ENCODE results near the gene RTL1. TPM values are rescaled to one million over a fixed set of nuclear protein-coding genes. Genes with fewer than 3 reads are reported as not detected.

The RTL1 gene
- total RNA-seq, 2 experiments from 2014 or later: not detected

DNA sequence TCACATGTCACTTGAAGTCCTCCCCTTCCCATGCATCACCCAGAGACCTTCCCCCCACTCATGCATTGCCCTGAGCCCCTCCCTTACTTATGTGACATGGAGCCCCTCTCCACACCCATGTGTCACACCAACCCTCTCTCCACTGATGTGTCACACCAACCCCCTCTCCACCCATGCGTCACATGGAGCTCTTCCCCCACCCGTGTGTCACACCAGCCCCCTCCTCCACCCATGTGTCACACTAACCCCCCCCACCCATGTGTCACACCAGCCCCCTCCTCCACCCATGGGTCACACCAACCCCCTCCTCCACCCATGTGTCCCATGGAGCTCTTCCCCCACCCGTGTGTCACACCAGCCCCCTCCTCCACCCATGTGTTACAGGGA lies 30.4 kb downstream of the RTL1 start:
- ChIA-PET POLR2A (no interaction called here), CTCF (interaction anchor here (0.5 to 1.3 kb wide), 2 partner anchors 13 to 195 kb away, joined by 3 read pairs; no protein-coding TSS in a partner anchor)
- H3K27ac Mint-ChIP-seq: no peak overlapping the region
- DNase-seq: no peak
- no peaks in the 10 kb centered on the region for H3K4me1 Mint-ChIP-seq
- H3K36me3 Mint-ChIP-seq (ENCODE audit: low read depth): no peaks in the 10 kb centered on the region
- no peaks in the 10 kb centered on the region for H3K27me3 Mint-ChIP-seq
- no peak overlapping the region for H3K4me3 Mint-ChIP-seq
- no peaks in the 10 kb centered on the region for H3K9me3 Mint-ChIP-seq

DNA sequence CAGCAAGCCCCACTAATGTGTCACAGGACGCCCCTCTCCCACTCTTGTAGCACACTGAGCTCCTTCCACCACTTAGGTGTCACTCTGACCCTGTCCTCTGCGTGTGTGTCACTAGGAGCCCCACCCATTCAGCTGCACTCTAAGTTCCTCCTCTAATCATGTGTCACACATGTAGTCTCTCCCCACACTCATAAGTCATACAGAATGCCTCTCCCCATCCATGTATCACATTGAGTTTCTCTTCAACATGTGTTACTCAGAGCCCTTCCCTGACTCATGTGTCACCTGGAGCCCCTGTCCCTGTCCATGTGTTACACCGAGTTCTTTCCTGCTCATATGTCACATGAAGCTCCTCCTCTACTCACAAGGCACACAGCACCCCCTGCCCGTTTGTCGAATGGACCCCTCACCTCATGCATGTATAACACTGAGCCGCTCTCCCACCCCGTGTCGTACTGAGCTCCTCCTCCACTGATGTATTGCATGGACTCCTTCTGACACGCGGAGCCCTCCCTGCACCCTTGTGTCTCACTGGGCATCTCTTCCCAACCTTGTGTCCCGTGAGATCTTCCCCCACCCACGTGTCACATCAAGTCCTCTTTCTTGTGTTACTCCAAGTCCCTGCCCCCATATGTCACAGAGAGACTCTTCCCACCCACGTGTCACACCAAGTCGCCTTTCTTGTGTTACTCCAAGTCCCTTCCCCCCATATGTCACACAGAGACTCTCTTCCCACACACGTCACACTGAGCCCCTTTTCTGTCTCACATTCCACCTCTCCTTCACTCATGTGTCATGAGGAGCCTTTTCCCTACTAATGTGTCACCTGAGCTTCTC lies 31.0 kb downstream of the RTL1 start:
- H3K9me3 Mint-ChIP-seq: no peaks in the 10 kb centered on the region
- DNase-seq: no peak
- no peaks in the 10 kb centered on the region for H3K4me1 Mint-ChIP-seq
- ChIA-PET CTCF (interaction anchor here (0.5 to 1.3 kb wide), 2 partner anchors 14 to 195 kb away, joined by 3 read pairs; no protein-coding TSS in a partner anchor), POLR2A (no interaction called here)
- H3K27ac Mint-ChIP-seq: no peak overlapping the region
- no peaks in the 10 kb centered on the region for H3K36me3 Mint-ChIP-seq (ENCODE audit: low read depth)
- no peaks in the 10 kb centered on the region for H3K27me3 Mint-ChIP-seq
- H3K4me3 Mint-ChIP-seq: no peak overlapping the region

DNA sequence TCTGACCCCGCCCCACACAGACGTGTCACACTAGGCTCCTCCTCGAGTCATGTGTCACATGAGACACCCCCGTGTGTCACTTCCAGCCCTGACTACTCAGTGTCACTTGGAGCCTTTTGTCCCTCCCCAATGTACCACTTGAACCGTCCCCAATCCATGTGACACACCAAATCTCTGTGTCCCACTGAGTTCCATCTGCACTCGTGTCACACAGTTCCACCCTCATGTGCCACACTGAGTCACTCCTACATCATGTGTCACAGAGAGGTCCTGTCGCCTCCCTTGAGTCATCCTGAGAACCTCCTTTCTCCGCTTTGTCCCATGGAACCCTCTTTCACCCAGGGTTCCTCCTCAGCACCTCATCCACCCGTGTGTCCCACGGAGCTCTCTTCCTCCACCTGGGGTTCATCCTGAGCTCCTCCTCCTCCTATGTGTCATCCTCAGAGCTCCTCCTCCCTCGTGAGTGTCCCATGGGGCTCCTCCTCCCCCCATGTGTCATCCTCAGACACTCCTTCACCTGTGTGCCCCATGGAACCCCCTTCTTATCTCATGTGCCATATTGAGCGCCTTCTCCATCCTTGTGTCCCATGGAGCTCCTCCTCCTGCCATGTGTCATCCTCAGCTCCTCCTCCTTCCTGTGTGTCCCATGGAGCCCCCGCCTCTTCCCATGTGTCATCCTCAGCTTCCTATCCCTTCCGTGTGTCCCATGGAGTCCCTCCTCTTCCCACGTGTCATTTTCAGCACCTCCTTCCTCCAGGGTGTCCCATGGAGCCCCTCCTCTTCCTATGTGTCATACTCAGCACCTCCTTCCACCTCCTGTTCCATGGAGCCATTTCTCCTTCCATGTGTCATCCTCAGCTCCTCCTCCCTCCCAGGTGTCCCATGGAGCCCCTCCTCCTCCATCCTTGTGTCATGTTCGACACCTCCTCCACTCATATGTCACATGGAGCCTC lies 32.0 kb downstream of the RTL1 start:
- Mint-ChIP-seq H3K4me1 (no peaks in the 10 kb centered on the region), H3K4me3 (no peak overlapping the region), H3K27ac (no peak overlapping the region), H3K9me3 (no peaks in the 10 kb centered on the region), H3K36me3 (ENCODE audit: low read depth) (no peaks in the 10 kb centered on the region), H3K27me3 (no peaks in the 10 kb centered on the region)
- DNase-seq: no peak
- ChIA-PET CTCF (interaction anchor here (1.3 kb wide), 1 partner anchor 15 kb away, joined by 3 read pairs; no protein-coding TSS in a partner anchor), POLR2A (no interaction called here)

DNA sequence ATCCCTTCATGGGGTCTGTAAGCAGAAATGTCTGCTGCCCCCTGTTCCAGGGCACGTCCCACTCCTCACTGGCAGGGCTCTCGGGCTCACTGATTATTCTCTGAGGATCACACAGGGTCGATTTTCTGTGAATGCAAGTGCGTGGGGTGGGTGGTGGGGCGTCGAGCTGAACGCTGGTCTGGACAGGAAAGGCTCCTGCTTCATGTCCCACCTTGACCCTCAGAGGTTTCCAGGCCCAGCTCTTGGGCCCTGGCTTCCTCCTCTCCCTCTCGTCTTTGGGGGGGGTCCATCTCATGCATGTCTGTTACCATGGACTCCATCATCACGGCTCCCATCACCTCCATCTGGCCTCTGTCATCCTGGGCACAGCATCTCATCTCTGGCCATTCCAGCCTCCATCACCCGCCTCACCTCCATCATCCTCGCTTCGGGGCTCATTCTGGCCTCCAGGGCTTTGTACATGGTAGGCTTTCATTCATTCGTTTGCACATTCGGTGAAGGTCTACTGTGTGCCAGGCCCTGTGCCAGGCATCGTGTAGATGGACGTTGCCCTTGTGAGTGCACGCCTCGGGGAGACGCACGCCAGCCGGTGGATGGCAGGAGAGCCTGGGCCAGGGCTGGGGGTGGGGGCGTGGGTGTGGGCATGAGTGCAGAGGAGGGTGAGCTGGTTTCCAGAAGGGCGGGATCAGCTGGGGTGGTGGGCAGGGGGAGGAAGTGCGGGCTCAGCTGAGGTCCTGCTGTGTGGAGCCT lies 34.7 kb downstream of the RTL1 start:
- H3K36me3 Mint-ChIP-seq (ENCODE audit: low read depth): no peaks in the 10 kb centered on the region
- no peaks in the 10 kb centered on the region for H3K4me1 Mint-ChIP-seq
- POLR2A ChIA-PET: no interaction called here
- no peak overlapping the region for H3K27ac Mint-ChIP-seq
- CTCF ChIA-PET: no interaction called here
- H3K4me3 Mint-ChIP-seq: no peak overlapping the region
- no peaks in the 10 kb centered on the region for H3K27me3 Mint-ChIP-seq
- DNase-seq: no peak
- H3K9me3 Mint-ChIP-seq: no peaks in the 10 kb centered on the region

DNA sequence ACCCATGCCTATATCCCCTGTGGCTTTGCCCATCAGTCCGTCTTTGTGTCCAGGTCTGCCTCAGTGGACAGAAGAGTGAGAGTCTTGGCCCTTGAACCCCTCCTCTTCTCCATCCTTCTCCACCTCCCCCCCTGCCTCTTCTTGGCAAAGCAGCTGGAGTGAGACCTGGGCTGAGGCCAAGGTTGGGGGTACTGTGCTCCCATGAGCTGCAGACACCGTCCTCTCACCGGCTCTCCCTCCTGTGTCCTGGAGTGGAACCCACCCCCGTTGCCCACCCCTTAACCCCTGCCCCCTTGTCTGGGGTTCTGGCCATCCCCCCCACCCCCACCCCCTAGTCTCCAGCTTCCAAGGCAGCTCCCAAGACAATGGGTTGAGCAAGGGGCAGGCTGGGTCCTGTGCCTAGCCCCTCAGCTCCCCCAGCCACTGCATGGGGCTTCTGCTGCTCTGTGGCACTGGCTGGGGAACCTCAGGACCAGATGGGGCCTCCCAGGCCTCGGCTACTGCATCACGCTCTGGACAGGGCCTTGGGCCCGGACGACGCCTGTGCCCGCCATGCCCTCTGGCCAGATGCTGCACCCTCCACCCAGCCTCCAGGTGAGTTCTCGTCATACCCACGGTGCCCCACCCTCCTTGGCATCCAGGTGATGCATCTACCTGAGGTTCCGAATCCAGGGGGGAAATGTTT lies 35.7 kb downstream of the RTL1 start:
- ChIA-PET POLR2A (no interaction called here), CTCF (interaction anchor here (0.8 kb wide), 1 partner anchor 11 kb away, joined by 3 read pairs; no protein-coding TSS in a partner anchor)
- DNase-seq: no peak
- Mint-ChIP-seq H3K9me3 (no peaks in the 10 kb centered on the region), H3K4me1 (no peaks in the 10 kb centered on the region), H3K4me3 (no peak overlapping the region), H3K36me3 (ENCODE audit: low read depth) (no peaks in the 10 kb centered on the region), H3K27me3 (no peaks in the 10 kb centered on the region), H3K27ac (no peak overlapping the region)

DNA sequence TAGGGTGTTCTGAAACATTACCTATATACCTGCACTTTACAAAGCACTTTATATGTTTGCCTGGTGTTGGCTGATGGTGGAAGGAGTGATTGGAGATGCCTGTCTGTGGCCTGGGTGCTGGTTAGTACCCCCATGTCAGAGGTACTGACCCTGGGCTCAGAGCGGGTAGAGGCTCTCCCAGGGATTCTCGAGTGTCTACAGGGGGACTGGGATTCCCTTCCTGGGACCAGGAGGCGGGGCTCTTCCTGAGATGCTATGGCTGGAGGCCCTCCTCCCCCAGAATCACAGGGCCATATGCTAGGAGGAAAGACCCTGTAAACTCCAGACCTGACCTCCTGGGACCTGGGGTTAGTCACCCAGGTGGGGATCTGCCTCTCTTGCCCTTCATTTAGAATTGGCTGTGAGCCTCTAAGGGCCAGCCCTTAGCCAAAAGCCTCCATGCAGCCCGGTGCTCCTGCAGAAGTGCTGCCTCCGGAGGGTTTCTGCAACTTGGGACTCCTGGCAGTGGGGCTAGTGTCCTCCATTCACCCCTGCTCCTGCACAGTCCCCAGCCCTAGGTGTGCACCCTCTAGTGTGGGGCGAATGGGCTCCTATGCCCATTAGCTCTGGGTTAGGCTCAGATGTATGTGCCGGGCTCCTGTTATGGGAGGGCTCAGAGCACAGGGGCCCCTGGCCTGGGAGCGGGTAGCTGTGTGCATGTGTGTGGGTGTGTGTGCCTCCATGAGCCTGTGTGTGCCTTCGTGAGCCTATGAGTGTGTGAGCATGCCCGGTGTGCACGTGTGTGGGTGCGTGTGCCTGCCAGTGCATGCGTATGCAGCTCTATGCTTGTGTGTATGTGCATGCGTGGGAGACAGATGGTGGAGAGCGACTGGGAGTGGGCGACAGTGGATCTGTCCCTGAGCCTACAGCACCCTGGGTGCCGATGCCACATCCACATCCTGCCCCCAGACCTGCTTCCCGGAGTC lies 36.6 kb downstream of the RTL1 start:
- no peak overlapping the region for H3K27ac Mint-ChIP-seq

DNA sequence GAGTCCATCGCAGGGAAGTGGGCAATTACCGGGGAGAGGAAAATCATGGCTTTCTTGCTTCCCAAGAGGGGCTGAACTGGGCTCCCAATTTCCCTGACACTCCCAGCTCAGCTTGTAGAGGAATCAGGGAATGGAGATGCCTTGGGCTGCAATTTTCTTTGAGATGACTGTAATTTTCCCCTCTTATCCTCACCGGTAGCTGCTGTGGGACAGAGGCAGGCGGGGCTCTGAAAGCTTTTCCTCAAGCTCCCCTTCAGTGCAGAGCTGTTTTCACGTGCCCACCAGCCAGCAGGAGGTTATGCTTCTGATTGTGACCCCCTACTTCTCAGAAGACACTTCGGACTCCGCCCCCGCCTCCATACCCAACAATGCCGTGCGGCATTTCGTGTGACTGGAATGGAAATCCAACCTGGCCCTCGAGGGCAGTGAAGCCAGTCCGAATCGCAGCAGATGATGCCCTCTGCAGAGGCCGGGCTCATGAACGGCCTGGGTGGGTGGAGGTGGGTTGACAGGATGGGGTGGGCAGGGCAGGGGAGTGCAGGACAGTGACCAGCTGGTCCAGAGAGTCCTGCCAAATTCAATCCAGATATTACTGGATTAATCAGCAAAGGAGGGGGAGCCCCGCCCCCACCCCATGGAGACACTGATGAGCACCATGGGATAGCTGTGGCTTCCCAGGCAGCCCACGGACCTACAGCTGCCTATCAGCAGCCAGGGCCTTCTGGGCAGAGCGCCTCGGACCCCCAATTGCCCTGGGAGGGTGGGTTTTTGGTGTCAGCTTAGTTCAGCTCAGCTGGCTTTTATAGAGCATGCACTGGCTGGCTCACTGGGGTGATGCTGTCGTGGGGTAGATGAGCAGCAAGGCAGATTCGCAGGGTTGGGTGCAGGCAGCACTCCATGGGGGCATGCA lies 37.6 kb downstream of the RTL1 start:
- Mint-ChIP-seq H3K36me3 (ENCODE audit: low read depth) (no peaks in the 10 kb centered on the region), H3K27ac (no peak overlapping the region), H3K4me1 (no peaks in the 10 kb centered on the region), H3K4me3 (no peak overlapping the region), H3K27me3 (no peaks in the 10 kb centered on the region), H3K9me3 (no peaks in the 10 kb centered on the region)
- POLR2A ChIA-PET: no interaction called here
- no peak for DNase-seq
- CTCF ChIA-PET: no interaction called here

More for the DNA sequence above, 36.6 kb downstream of the RTL1 start:
- Mint-ChIP-seq H3K9me3 (no peaks in the 10 kb centered on the region), H3K36me3 (ENCODE audit: low read depth) (no peaks in the 10 kb centered on the region), H3K4me3 (no peak overlapping the region), H3K27me3 (no peaks in the 10 kb centered on the region), H3K4me1 (no peaks in the 10 kb centered on the region)
- no peak for DNase-seq
- ChIA-PET POLR2A (no interaction called here), CTCF (interaction anchor here (0.8 kb wide), 1 partner anchor 11 kb away, joined by 3 read pairs; no protein-coding TSS in a partner anchor)

DNA sequence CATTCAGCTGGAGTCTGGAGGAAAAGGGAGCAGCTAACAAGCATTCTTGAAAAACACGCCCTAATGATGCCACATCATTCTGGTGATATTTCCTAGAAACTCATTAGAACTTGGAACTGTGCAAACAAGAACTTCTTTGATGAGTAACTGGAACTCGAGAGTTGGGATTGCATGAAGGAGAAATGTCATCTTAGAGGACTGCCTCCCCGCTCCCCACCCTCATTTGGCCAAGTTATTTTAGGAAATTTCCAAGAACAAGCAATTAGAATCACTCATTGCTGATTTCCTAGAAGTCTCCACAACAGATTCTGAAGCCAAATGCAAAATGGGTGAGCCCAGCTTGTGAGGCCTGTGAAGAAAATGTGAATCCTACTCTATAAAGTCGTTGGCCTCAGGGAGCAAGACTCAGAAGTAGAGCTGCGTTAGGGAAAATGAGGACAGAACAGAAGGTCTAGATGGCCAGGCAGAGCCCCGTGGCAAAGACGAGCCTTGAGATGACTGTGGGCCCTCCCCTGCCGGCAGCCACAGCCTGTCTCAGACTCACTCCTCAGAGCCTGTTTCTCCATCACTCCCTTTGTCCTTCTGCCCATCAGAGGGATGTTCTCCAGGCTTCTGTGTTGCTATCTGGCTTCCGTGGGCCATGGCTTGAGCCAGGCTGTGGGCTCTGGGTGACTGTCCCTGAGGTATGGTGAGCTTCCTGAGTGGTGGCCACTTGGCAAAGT lies 38.4 kb downstream of the RTL1 start:
- ChIA-PET POLR2A (no interaction called here), CTCF (no interaction called here)
- no peaks in the 10 kb centered on the region for H3K9me3 Mint-ChIP-seq
- no peak overlapping the region for H3K4me3 Mint-ChIP-seq
- no peak overlapping the region for H3K27ac Mint-ChIP-seq
- H3K36me3 Mint-ChIP-seq (ENCODE audit: low read depth): no peaks in the 10 kb centered on the region
- DNase-seq: no peak
- no peaks in the 10 kb centered on the region for H3K4me1 Mint-ChIP-seq
- H3K27me3 Mint-ChIP-seq: no peaks in the 10 kb centered on the region

DNA sequence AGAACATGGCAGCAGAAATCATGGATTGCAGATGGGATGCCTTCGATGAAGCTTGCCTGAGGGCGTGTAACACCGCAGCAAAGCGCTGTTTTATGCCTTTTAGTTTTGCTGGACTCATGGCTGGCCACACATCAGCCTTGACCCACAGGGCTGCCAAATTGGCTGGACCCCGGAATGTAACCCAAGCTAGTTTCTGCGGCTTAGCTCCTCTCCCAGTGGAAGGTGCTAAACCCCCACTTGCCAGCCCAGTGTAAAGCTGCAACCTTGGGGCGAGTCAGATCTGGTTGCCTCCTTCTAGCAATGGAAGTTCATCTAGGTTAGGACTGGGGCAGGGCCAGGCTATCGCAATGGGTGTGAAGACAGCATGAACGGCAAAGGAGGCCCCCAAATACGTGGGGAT lies 39.3 kb downstream of the RTL1 start:
- CTCF ChIA-PET: no interaction called here
- POLR2A ChIA-PET: no interaction called here
- Mint-ChIP-seq H3K27me3 (no peaks in the 10 kb centered on the region), H3K4me1 (no peaks in the 10 kb centered on the region), H3K36me3 (ENCODE audit: low read depth) (no peaks in the 10 kb centered on the region), H3K4me3 (no peak overlapping the region), H3K9me3 (no peaks in the 10 kb centered on the region), H3K27ac (no peak overlapping the region)
- no peak for DNase-seq

DNA sequence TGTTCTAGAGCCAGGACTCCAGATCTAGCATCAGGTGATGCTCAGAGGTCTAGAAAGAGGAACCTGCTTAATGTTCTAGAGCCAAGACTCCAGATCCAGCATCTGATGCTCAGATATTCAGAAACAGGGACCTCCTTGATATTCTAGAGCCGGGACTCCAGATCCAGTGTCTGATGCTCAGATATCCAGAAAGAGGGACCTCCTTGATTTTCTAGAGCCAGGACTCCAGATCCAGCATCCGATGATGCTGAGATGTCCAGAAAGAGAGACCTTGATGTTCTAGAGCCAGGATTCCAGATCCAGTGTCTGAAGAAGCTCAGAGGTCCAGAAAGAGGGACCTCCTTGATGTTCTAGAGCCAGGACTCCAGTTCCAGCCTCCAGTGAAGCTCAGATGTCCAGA lies 40.7 kb downstream of the RTL1 start:
- Mint-ChIP-seq H3K27ac (no peak overlapping the region), H3K4me1 (no peaks in the 10 kb centered on the region), H3K27me3 (no peaks in the 10 kb centered on the region), H3K4me3 (no peak overlapping the region), H3K36me3 (ENCODE audit: low read depth) (no peaks in the 10 kb centered on the region), H3K9me3 (no peaks in the 10 kb centered on the region)
- ChIA-PET POLR2A (no interaction called here), CTCF (no interaction called here)
- DNase-seq: no peak
